NT2/D1 (cell line): ENCODE measurements around the gene CHN2.

Source experiments
- DNase-seq: peaks from one replicate; pipeline ENCODE4 v3.0.0-alpha.2; 2011; ENCODE audit warnings: low read depth, low spot score
- H3K27me3 ChIP-seq: 2 replicates; pipeline ENCODE4 v1.6.0; 2011; ENCODE audit warnings: mild to moderate bottlenecking; ENCODE audit not compliant: insufficient read length, insufficient read depth
- H3K36me3 ChIP-seq: 2 replicates; pipeline ENCODE4 v1.6.1; 2011; ENCODE audit warnings: mild to moderate bottlenecking, low read length, mixed read lengths; ENCODE audit not compliant: insufficient read depth, insufficient read length
- H3K4me1 ChIP-seq: 2 replicates; pipeline ENCODE4 v1.5.1; 2011; ENCODE audit not compliant: insufficient read depth, insufficient read length
- H3K4me3 ChIP-seq: 2 replicates; pipeline ENCODE4 v1.5.1; 2011; ENCODE audit warnings: low read depth; ENCODE audit not compliant: insufficient read length
- H3K9ac ChIP-seq: 2 replicates; pipeline ENCODE4 v1.6.0; 2011; ENCODE audit warnings: low read depth; ENCODE audit not compliant: insufficient read length
- H3K9me3 ChIP-seq: 2 replicates; pipeline ENCODE4 v1.5.1; 2011; ENCODE audit warnings: mild to moderate bottlenecking, low read length; ENCODE audit not compliant: insufficient read depth
- SUZ12 ChIP-seq: IDR thresholded peaks from 2 replicates; pipeline ENCODE4 v1.6.1; 2011; ENCODE audit not compliant: insufficient read length, insufficient read depth; ENCODE audit errors: extremely low read depth
- YY1 ChIP-seq: IDR thresholded peaks from 2 replicates; pipeline ENCODE4 v1.6.1; 2011; ENCODE audit not compliant: insufficient read length, insufficient read depth
- ZNF274 ChIP-seq: IDR thresholded peaks from 2 replicates; pipeline ENCODE4 v1.6.1; 2011; ENCODE audit warnings: mild to moderate bottlenecking, low read depth, low read length

Gene CHN2

DNA sequence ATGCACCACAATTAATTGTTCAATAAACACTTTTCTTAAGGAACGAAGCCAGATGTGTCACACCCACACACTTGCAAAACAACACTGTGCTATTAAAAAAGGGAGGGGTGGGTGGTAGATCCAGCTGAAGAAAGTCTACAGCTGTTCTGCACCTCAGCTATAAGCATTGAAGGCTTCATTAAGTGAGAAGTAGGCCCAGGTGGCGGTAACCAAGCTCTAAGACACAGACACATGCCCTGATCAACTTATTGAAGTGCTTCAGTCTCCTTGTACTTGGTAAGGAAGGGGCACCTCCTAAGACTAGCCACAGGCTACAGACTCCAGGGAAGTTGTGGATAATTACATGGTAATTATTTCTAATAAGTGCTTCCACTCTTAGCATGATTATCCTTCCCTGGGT, 43.7 kb upstream of the CHN2 start:
- Histone ChIP-seq H3K4me3 (no peak overlapping the region), H3K4me1 (peaks cover 2% of the 10 kb centered on the region), H3K9ac (no peak overlapping the region), H3K27me3 (no peaks in the 10 kb centered on the region), H3K9me3 (peaks cover 4% of the 10 kb centered on the region; the same call in 1 of the 2 replicates), H3K36me3 (peaks cover 18% of the 10 kb centered on the region)
- TF ChIP-seq ZNF274: no peak
- no peak for TF ChIP-seq SUZ12
- no peak for TF ChIP-seq YY1
- DNase-seq: no peak

DNA sequence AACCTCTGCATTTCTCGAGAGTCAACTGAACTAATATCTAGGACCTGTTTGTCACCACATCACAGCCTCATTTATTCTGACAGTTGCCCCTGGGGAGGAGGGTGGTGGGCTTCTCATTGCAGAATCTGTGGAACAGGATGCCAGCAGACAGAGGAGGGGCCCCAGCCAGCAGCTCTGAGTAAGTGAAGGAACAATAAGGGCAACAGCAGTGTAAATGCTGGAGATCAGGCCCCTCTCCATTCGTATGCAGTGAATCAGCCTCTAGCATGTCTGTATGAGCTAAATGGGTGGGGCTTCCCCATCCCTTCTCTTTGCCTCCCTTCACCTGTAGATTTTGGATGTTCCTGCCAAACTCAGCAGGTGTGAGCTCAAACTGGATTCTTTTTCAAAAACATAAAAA, 40.5 kb upstream of the CHN2 start:
- Histone ChIP-seq H3K9me3 (peaks cover 4% of the 10 kb centered on the region; the same call in 1 of the 2 replicates), H3K9ac (no peak overlapping the region), H3K36me3 (peaks cover 13% of the 10 kb centered on the region), H3K4me1 (peaks cover 2% of the 10 kb centered on the region), H3K27me3 (no peaks in the 10 kb centered on the region), H3K4me3 (no peak overlapping the region)
- DNase-seq: no peak
- TF ChIP-seq YY1 (no peak), ZNF274 (no peak), SUZ12 (no peak)

DNA sequence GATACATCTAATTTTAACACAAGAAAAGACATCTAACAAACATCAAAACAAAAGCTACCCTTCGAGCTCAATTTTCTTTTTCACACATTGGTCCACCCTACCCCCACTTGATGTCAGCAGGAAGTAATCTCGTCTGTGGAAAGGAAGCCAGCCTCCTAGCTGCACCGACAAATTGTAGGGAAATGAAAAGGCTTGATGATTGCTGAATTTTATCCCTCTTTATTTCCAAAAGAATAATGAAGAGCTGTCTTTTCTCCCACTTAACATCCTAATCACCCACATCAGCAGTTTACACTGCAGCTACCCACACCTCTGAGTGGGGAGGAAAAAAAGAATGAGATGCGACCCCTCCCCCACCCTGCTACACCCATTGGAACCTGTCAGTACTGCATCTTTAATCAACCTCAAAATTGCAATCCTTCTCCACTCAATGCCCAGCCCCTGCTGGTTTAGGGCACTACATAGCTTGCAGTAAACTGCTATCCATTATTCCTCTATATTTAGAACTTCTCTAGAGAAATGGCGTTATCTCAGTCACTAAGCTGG, 37.6 kb upstream of the CHN2 start:
- no peak overlapping the region for H3K9ac ChIP-seq
- peaks cover 4% of the 10 kb centered on the region for H3K36me3 ChIP-seq
- H3K27me3 ChIP-seq: no peaks in the 10 kb centered on the region
- no peak for TF ChIP-seq SUZ12
- no peak for TF ChIP-seq ZNF274
- TF ChIP-seq YY1: no peak
- no peak overlapping the region for H3K4me3 ChIP-seq
- H3K4me1 ChIP-seq: peaks cover 2% of the 10 kb centered on the region
- peaks cover 4% of the 10 kb centered on the region; the same call in 1 of the 2 replicates for H3K9me3 ChIP-seq
- DNase-seq: no peak

DNA sequence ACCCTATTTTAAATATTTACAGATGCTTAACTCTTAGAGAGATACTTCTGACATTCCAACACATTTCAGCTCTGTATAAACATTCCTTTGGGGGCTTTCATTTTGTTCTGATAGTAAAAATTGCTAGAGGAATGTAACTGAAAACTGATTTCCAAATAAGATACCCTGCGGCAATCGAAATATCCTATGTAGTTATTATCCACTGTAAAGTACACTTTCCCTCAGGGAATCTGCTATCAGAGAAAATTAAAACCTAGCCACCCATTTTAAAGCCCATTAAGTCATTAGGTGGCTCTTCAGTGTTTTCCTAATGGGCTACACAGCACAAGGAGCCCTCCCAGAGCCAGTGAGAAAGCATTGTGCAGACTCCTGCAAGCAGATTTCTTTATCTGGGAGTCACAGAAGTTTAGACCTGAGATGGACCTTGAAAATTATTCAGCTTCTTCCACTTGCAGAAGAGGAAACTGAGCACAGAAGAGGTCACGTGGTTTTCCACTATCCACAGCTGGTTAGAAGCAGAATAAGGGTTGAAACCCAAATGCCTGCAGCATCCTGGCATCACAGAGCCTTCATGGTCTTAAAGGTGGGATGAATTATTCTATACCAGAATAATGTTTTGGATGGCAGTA, 35.7 kb upstream of the CHN2 start:
- no peak overlapping the region for H3K4me3 ChIP-seq
- peaks cover 2% of the 10 kb centered on the region for H3K4me1 ChIP-seq
- H3K9ac ChIP-seq: no peak overlapping the region
- TF ChIP-seq SUZ12 (no peak), YY1 (no peak)
- no peak for DNase-seq
- peaks cover 3% of the 10 kb centered on the region for H3K36me3 ChIP-seq
- H3K9me3 ChIP-seq: peaks cover 4% of the 10 kb centered on the region; the same call in 1 of the 2 replicates
- no peaks in the 10 kb centered on the region for H3K27me3 ChIP-seq

DNA sequence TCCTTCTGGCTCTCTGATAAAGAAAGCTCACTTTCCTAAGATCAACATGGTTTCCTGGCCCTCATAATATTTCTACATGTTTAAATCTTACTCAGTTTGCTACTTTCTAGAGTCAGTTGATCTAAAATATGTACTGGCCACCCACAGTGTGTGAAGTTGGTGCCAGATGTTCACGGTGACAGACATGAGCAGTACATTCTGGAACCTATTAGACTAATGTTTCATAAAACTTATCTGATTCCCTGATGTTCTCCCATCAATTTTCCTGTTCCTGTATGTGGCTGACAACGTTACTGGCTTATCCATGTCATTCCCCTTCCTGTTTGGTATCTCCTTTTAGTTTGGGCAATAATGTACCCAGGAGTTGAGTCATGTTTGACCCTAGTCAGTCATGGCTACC, 34.5 kb upstream of the CHN2 start:
- no peaks in the 10 kb centered on the region; the same call in 1 of the 2 replicates for H3K9me3 ChIP-seq

DNA sequence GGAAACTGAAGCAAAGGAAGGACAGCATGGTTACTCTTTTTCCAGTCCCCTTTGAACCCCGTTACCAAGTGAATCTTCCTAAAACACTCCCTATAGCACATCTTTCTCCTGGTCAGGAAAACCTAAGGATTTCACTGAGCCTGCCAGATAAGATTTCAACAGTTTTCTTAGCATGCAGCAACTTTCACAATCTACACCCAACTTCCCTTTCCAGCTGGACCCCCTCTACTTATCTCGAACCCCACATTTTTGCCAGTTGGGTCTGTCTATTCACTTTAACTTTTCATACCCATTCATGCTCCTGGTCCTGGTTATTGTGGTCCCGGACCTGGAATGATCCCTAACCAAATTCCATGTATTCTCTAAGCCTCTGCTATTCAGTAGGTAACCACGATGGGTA, 33.3 kb upstream of the CHN2 start:
- H3K4me3 ChIP-seq: no peak overlapping the region
- H3K9me3 ChIP-seq: peaks cover 10% of the 10 kb centered on the region
- no peaks in the 10 kb centered on the region for H3K36me3 ChIP-seq
- H3K27me3 ChIP-seq: no peaks in the 10 kb centered on the region
- H3K9ac ChIP-seq: no peak overlapping the region
- no peak for DNase-seq
- no peak for TF ChIP-seq ZNF274
- TF ChIP-seq YY1: no peak
- no peak for TF ChIP-seq SUZ12
- H3K4me1 ChIP-seq: no peaks in the 10 kb centered on the region

More for the DNA sequence above, 34.5 kb upstream of the CHN2 start:
- TF ChIP-seq ZNF274 (no peak), YY1 (no peak), SUZ12 (no peak)
- Histone ChIP-seq H3K4me3 (no peak overlapping the region), H3K36me3 (no peaks in the 10 kb centered on the region), H3K9ac (no peak overlapping the region), H3K27me3 (no peaks in the 10 kb centered on the region), H3K4me1 (no peaks in the 10 kb centered on the region)
- DNase-seq: no peak

DNA sequence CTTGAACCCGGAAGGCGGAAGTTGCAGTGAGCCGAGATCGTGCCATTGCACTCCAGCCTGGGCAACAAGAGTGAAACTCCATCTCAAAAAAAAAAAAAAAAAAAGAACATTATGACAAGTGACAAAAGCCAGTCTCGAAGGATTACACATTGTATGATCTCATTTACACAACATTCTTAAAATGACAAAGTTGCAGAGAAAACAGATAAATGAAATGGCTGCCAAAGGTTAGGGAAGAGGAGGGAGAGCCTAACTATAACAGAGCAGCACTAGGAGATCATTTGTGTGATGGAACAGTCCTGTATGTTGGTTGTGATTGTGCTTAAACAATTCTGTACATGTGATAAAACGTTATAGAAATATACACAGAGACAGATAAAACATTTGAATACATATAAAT, 32.0 kb upstream of the CHN2 start:
- no peak for DNase-seq
- H3K27me3 ChIP-seq: no peaks in the 10 kb centered on the region
- no peak overlapping the region for H3K4me3 ChIP-seq
- H3K9me3 ChIP-seq: peaks cover 10% of the 10 kb centered on the region
- H3K36me3 ChIP-seq: no peaks in the 10 kb centered on the region
- no peak for TF ChIP-seq YY1
- TF ChIP-seq SUZ12: no peak
- no peak for TF ChIP-seq ZNF274
- no peak overlapping the region for H3K9ac ChIP-seq
- no peaks in the 10 kb centered on the region for H3K4me1 ChIP-seq
